ES-I3 (cell line): Measurements from ENCODE around the gene DLGAP5.

ENCODE experiments used
- H3K36me3 ChIP-seq: 2 replicates; pipeline ENCODE4 v1.6.1; 2013; ENCODE audit warnings: mild to moderate bottlenecking, low read length, control low read depth, moderate library complexity; ENCODE audit not compliant: insufficient read depth
- H3K4me1 ChIP-seq: 2 replicates; pipeline ENCODE4 v1.6.1; 2013; ENCODE audit warnings: mild to moderate bottlenecking, control low read depth, low read length; ENCODE audit not compliant: insufficient read depth
- H3K9ac ChIP-seq: 2 replicates; pipeline ENCODE4 v1.6.1; 2013; ENCODE audit warnings: low read depth, mild to moderate bottlenecking, low read length, moderate library complexity
- H3K9me3 ChIP-seq: 2 replicates; pipeline ENCODE4 v1.6.1; 2013; ENCODE audit warnings: mild to moderate bottlenecking, low read length, moderate library complexity; ENCODE audit not compliant: control insufficient read depth, insufficient read depth

The DLGAP5 gene

DNA sequence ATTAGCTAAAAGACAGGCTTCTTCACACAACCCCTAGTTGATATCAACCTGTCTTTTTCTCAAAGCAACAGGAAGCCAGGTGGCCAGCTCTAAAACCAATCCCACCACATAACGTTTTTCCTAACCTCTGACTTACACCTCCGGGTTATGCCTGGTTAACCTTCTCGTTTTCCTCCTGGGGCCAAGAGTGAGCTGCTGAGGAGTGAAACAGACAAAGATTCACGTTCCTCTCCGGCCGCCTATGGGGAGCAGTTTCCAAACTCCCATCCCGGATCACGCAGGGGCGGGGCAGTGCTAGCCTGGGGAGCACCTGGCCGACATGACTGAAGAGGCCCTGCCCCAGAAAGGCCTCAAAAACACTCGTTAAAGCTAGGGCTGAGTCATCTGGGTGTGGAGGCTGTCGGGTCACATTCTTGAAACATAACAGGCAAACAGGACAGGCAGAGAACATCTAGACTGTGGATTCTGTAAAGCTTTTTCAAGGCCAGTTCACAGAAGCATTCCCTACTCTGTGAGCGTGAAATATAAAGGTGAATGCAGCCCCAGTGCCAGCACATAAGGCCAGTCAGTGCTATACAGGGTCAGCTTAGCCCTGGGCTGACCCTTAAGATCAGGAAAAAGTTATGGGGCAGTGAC is 88.3 kb downstream of the DLGAP5 start:
- H3K9ac ChIP-seq: peak overlapping the region; percentile 23
- H3K9me3 ChIP-seq: no peaks in the 10 kb centered on the region; the same call in 1 of the 2 replicates
- H3K36me3 ChIP-seq: no peaks in the 10 kb centered on the region
- peaks cover 29% of the 10 kb centered on the region for H3K4me1 ChIP-seq

DNA sequence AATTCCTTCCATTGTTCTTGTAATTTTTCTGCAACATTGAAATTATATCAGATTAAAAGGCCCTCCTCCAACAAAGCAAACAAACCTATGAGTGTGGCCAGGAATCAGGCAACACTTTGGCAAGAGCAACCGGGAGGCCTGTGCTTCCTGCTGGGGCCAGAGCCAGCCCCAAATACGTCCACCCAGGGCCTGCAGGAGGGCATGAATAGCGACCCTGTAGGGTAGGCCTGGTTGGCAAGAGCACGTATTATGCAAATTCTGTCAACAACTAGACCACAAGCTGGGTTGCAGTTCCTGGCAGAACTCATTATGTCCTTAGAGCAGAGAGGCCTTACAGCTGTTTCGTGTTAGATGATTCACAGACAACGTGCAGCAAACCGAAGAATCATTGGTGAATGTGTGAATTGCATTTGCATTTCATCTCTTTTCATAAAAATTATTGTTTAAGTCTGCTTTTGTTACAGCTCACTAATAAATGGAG is 89.2 kb downstream of the DLGAP5 start:
- H3K9ac ChIP-seq: no peak overlapping the region
- H3K4me1 ChIP-seq: peaks cover 20% of the 10 kb centered on the region
- no peaks in the 10 kb centered on the region for H3K36me3 ChIP-seq
- H3K9me3 ChIP-seq: no peaks in the 10 kb centered on the region; the same call in 1 of the 2 replicates

DNA sequence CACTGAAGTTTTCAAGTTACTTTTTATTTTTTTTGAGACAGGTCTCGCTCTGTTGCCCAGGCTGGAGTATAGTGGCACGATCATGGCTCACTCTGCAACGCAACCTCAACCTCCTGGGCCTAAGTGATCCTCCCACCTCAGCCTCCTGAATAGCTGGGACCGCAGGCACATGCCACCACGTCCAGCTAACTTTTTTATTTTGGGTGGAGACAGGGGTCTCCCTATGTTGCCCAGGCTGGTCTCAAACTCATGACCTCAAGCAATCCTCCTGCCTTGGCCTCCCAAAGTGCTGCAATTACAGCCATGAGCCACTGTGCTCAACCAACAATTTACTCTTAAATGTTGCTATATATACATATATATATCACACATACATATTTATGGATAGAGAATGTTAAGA is 89.7 kb downstream of the DLGAP5 start:
- peaks cover 24% of the 10 kb centered on the region for H3K4me1 ChIP-seq
- no peaks in the 10 kb centered on the region; the same call in 1 of the 2 replicates for H3K9me3 ChIP-seq
- no peak overlapping the region for H3K9ac ChIP-seq
- no peaks in the 10 kb centered on the region for H3K36me3 ChIP-seq

DNA sequence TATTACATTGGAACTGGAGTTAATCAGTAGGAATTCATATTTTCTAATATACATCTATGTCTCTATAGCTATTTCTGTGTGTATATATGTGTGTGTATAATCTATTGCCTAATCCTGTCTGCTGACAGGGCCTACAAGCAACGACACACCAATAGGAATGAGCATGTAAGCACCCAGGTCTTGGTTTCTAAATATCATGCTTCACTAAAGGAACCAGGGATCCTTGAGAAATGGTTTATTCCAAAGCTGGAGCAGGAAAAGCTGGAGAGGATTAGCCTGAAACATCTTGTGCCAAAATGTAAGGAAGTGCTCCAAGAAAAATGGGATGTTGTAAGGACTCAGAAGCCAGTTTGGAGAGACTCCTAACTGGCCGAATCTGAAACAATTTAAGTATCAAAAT is 91.6 kb downstream of the DLGAP5 start:
- Histone ChIP-seq H3K36me3 (no peaks in the 10 kb centered on the region), H3K4me1 (peaks cover 25% of the 10 kb centered on the region), H3K9ac (no peak overlapping the region), H3K9me3 (no peaks in the 10 kb centered on the region; the same call in 1 of the 2 replicates)

DNA sequence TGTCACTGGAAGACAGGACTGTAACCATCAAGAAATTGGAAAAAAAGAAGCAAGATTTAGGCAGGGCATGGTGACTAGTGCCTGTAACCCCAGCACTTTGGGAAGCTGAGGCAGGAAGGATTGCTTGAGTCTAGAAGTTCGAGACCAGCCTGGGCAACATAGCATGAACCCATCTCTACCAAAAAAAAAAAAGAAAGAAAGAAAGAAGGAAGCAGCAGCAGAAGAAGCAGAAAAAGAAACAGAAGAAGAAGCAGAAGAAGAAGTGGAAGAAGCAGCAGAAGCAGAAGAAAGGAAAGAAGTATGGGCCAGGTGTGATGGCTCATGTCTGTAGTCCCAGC is 92.9 kb downstream of the DLGAP5 start:
- peaks cover 18% of the 10 kb centered on the region for H3K4me1 ChIP-seq
- no peaks in the 10 kb centered on the region for H3K36me3 ChIP-seq
- H3K9me3 ChIP-seq: no peaks in the 10 kb centered on the region
- no peak overlapping the region for H3K9ac ChIP-seq
